GM20000 (cell line): ENCODE measurements around the gene VSX2.

Experiments used
- DNase-seq: peaks from one replicate; pipeline ENCODE4 v3.0.0; 2012; ENCODE audit warnings: low spot score
- TF ChIP-seq, protein P1 (sequence below): IDR thresholded peaks from 2 replicates; pipeline ENCODE4 v1.5.1; 2012; ENCODE audit warnings: mild to moderate bottlenecking, control low read depth; ENCODE audit errors: extremely low read depth, missing control alignments

The VSX2 gene

GRCh38 chr14:74238974-74239847 is at the start of gene VSX2:
VSX2 (plus strand) TSS chr14:74239449; CDS start chr14:74239562, 113 bp downstream.
- TF ChIP-seq, protein P1, sequence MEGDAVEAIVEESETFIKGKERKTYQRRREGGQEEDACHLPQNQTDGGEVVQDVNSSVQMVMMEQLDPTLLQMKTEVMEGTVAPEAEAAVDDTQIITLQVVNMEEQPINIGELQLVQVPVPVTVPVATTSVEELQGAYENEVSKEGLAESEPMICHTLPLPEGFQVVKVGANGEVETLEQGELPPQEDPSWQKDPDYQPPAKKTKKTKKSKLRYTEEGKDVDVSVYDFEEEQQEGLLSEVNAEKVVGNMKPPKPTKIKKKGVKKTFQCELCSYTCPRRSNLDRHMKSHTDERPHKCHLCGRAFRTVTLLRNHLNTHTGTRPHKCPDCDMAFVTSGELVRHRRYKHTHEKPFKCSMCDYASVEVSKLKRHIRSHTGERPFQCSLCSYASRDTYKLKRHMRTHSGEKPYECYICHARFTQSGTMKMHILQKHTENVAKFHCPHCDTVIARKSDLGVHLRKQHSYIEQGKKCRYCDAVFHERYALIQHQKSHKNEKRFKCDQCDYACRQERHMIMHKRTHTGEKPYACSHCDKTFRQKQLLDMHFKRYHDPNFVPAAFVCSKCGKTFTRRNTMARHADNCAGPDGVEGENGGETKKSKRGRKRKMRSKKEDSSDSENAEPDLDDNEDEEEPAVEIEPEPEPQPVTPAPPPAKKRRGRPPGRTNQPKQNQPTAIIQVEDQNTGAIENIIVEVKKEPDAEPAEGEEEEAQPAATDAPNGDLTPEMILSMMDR = no peak
- DNase-seq = no peak

- no peak for DNase-seq
Measured at GRCh38 chr14:74190927-74191575, 48.2 kb upstream of the VSX2 start.

DNA sequence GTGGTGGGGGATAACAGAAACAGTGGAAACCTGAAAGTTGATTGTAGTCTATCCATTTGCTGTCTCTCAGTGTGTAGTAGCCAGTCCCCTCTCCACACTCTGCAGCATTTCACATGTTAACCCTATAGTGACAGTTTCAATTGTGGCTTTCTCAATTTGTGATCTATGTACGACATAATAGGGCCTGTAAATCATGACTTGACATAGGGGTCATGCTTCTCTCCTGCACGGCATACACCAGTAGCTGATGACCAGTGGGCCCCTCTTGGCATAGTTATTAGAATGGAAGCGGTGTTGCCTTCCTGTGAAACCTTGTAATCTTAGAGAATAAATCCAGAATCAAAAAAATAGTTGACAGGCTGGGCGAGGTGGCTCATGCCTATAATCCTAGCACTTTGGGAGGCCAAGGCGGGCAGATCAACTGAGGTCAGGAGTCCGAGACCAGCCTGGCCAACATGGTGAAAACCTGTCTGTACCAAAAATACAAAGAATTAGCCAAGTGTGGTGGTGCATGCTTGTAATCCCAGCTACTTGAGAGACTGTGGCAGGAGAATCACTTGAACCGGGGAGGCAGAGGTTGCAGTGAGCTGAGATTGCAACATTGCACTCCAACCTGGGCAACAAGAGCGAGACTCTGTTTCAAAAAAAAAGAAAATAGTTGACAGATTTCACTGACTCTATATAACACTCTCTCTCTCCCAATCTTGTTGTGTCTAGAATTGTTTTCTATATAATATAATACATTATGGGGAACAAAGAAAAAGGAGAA is 44.6 kb upstream of the VSX2 start:
- no peak for DNase-seq
- TF ChIP-seq, protein P1 = no peak

More at GRCh38 chr14:74190927-74191575, 48.2 kb upstream of the VSX2 start:
- TF ChIP-seq, protein P1 = no peak

GRCh38 chr14:74195623-74196022 is 43.6 kb upstream of the VSX2 start:
- TF ChIP-seq, protein P1 = no peak
- DNase-seq = no peak

DNA sequence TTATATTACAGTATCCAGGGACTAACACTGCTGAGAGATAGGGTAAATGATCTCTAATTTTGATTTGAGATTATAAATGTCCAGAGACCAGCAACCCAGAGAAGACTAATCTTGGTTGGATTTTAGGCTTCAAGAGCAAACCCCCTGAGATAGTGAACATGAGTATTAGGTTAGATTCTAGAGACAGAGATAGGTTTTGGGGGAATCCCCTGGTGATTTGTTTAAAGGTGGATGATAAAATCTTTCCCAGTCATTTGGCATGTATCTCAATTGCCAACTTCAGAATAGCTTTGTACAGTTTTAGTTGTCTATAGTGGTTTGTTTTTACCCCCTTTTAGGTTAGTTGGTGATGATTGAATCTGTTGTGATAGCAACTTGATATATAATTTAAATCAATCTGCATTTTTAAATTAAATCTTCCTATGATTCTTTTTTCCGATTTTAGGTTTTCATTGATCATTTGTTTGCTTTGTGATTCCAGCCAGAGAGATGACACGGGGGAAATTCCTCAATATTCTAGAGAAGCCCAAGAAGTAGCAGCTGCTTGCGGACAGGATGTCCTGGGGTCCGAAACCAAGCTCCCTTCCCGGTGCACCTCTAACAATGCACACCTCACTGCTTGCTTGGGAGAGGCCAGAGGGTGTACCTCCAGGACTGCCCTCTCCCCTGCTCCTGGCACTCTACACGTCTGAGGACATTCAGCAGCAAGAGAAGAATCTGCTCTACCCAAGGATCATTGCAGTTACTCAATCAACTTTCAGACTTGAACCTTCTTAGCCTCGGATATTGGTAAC is 40.6 kb upstream of the VSX2 start:
- TF ChIP-seq, protein P1 = no peak
- DNase-seq = no peak

- DNase-seq = no peak
- TF ChIP-seq, protein P1 = no peak
Measured at GRCh38 chr14:74202113-74202512, 37.1 kb upstream of the VSX2 start.
